ENCODE results near the gene KANK2. TPM values are rescaled to one million over a fixed set of nuclear protein-coding genes. Genes with fewer than 3 reads are reported as not detected.
"Not testable (repeated sequence)": the region's sequence is repeated elsewhere in the genome, so short reads cannot be mapped to it uniquely, and the experiment has no call there.

KANK2 gene
- total RNA-seq, 1 donor from 2014 or later = 3.0 TPM

DNA sequence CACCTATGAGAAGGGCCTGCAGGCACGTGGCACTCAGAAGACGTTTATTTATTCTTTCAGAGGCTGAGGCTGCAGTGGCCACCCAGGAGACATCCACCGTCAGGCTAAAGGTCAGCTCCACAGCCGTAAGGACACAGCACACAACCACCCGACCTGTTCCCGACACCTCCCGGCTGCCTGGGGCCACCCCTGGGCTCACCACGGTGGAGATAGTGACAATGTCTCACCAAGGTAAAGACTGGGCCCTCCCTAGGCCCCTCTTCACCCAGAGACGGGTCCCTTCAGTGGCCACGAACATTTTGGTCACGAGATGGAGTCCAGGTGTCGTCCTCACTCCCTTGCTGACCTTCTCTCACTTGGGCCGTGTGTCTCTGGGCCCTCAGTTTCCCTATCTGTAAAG lies 74.2 kb downstream of the KANK2 start:
- no peaks in the 10 kb centered on the region for H3K9me3 Mint-ChIP-seq
- no peak for DNase-seq
- no peak overlapping the region for H3K4me3 Mint-ChIP-seq
- H3K36me3 Mint-ChIP-seq (ENCODE audit: low read depth) = peaks cover 54% of the 10 kb centered on the region
- no peaks in the 10 kb centered on the region for H3K27me3 Mint-ChIP-seq
- intact Hi-C loops (cut with micrococcal nuclease) = no loop called here
- no peak overlapping the region for H3K27ac Mint-ChIP-seq
- H3K4me1 Mint-ChIP-seq = no peaks in the 10 kb centered on the region

- intact Hi-C loops (cut with micrococcal nuclease); DNase-seq; H3K27ac Mint-ChIP-seq; H3K9me3 Mint-ChIP-seq; H3K27me3 Mint-ChIP-seq; H3K4me1 Mint-ChIP-seq; H3K4me3 Mint-ChIP-seq: not testable (repeated sequence)
- H3K36me3 Mint-ChIP-seq (ENCODE audit: low read depth) = peaks cover 55% of the 10 kb centered on the region
Measured at GRCh38 chr19:11121963-11122362, 75.4 kb downstream of the KANK2 start.

GRCh38 chr19:11116507-11116906 lies 80.8 kb downstream of the KANK2 start:
- intact Hi-C loops (cut with micrococcal nuclease) = no loop called here

DNA sequence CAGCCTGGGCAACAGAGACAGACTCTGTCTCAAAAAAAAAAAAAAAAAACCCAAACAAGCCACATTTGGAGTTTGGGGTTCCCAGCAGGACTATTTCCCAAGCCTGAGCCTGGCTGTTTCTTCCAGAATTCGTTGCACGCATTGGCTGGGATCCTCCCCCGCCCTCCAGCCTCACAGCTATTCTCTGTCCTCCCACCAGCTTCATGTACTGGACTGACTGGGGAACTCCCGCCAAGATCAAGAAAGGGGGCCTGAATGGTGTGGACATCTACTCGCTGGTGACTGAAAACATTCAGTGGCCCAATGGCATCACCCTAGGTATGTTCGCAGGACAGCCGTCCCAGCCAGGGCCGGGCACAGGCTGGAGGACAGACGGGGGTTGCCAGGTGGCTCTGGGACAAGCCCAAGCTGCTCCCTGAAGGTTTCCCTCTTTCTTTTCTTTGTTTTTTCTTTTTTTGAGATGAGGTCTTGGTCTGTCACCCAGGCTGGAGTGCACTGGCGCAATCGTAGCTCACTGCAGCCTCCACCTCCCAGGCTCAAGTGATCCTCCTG lies 81.4 kb downstream of the KANK2 start:
- H3K9me3 Mint-ChIP-seq = no peaks in the 10 kb centered on the region
- intact Hi-C loops (cut with micrococcal nuclease) = no loop called here

More at GRCh38 chr19:11116507-11116906, 80.8 kb downstream of the KANK2 start:
- Mint-ChIP-seq H3K4me3 (no peak overlapping the region), H3K36me3 (ENCODE audit: low read depth) (peaks cover 69% of the 10 kb centered on the region), H3K27me3 (no peaks in the 10 kb centered on the region), H3K27ac (no peak overlapping the region), H3K9me3 (no peaks in the 10 kb centered on the region), H3K4me1 (peaks cover 2% of the 10 kb centered on the region)
- no peak for DNase-seq

DNA sequence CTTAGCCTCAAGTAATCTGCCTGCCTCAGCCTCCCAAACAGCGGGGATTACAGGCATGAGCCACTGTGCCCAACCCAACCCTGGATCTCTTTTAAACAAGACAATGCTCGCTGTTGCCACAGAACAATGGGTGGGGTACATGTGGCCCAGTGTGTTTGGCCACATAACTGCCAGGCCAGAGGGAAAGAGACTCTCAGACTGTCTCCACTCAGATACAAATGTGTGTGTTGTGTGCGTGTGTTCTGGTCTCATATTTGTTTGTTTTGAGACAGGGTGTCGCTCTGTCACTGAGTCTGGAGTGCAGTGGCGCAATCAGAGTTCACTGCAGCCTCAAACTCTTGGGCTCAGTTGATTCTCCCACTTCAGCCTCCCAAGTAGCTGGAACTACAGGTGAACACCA lies 82.3 kb downstream of the KANK2 start:
- Mint-ChIP-seq H3K9me3 (no peaks in the 10 kb centered on the region), H3K4me3 (no peak overlapping the region), H3K4me1 (peaks cover 2% of the 10 kb centered on the region), H3K36me3 (ENCODE audit: low read depth) (peaks cover 70% of the 10 kb centered on the region), H3K27ac (no peak overlapping the region), H3K27me3 (no peaks in the 10 kb centered on the region)
- intact Hi-C loops (cut with micrococcal nuclease) = no loop called here
- DNase-seq = no peak

More for the DNA sequence above, 81.4 kb downstream of the KANK2 start:
- peaks cover 71% of the 10 kb centered on the region for H3K36me3 Mint-ChIP-seq (ENCODE audit: low read depth)
- H3K4me1 Mint-ChIP-seq = peaks cover 2% of the 10 kb centered on the region
- no peak overlapping the region for H3K4me3 Mint-ChIP-seq
- no peak for DNase-seq
- H3K27me3 Mint-ChIP-seq = no peaks in the 10 kb centered on the region
- H3K27ac Mint-ChIP-seq = no peak overlapping the region

Other genes with a start within 250 kb of the KANK2 start
- gene SMARCA4, start 236.5 kb downstream of the KANK2 start, total RNA-seq = 158 and 165 TPM in 2 replicates
- 121 and 129 TPM in 2 replicates for gene LDLR, start 108.1 kb downstream of the KANK2 start, total RNA-seq
- gene SPC24, start 41.8 kb downstream of the KANK2 start, total RNA-seq = 33.1 and 33.8 TPM in 2 replicates
- gene ANGPTL8, start 42.1 kb upstream of the KANK2 start, total RNA-seq = not detected in 2 replicates
- 1.2 and 2.2 TPM in 2 replicates for gene DOCK6, start 65.0 kb upstream of the KANK2 start, total RNA-seq
- not detected in 2 replicates for gene TSPAN16, start 98.6 kb upstream of the KANK2 start, total RNA-seq
- 5.7 and 6.8 TPM in 2 replicates for gene RAB3D, start 142.1 kb upstream of the KANK2 start, total RNA-seq
- 29.9 and 34.2 TPM in 2 replicates for gene TMEM205, start 148.7 kb upstream of the KANK2 start, total RNA-seq
- 11.7 and 14.8 TPM in 2 replicates for gene CCDC159, start 149.0 kb upstream of the KANK2 start, total RNA-seq
- 2.3 TPM in 2 replicates for gene PLPPR2, start 157.9 kb upstream of the KANK2 start, total RNA-seq
- 2.3 and 2.6 TPM in 2 replicates for gene SWSAP1, start 177.1 kb upstream of the KANK2 start, total RNA-seq
- 7.2 and 7.7 TPM in 2 replicates for gene EPOR, start 186.8 kb upstream of the KANK2 start, total RNA-seq
- gene RGL3, start 221.8 kb upstream of the KANK2 start, total RNA-seq = not detected in 2 replicates
- 0.12 and 0.24 TPM in 2 replicates for gene ODAD3, start 237.6 kb upstream of the KANK2 start, total RNA-seq
- 288 TPM in 2 replicates for gene PRKCSH, start 238.1 kb upstream of the KANK2 start, total RNA-seq